ENCODE data around the gene EMD.
"Not testable (repeated sequence)": the region's sequence is repeated elsewhere in the genome, so short reads cannot be mapped to it uniquely, and the experiment has no call there.

The EMD gene

DNA sequence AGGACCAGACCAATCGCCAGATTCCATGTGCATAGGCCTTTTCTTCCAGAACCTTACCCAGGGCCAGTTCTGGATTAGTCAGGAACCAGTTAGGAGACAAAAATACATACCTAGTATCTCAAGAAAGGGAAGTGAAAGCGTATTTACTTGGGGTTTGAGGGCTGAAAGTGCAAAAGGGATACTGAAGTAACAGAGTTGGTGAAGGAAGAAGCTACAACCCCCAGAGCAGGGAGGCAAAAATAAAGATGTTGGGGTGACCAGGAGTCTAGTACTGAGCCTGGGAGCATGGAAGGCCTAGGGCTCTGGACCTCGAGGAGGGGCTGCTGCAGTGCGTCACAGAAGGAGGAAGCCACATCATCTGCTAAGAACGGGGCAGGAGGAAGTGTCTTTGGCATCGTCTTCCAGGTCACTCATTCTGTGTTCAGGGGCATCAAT is 45.2 kb upstream of the EMD start:
- Histone ChIP-seq H3K9me2 (replicated peaks; ENCODE audit: low read depth, low read length) (no peaks in the 10 kb centered on the region), H4K20me1 (ENCODE audit: insufficient read depth, low read length, poor library complexity, severe bottlenecking) (no peaks in the 10 kb centered on the region), H3K9ac (ENCODE audit: low read depth, low read length, poor library complexity, severe bottlenecking) (no peak overlapping the region), H2AFZ (ENCODE audit: low read length) (no peak overlapping the region), H3K4me1 (ENCODE audit: insufficient read depth, low read length, poor library complexity, severe bottlenecking) (no peaks in the 10 kb centered on the region), H3K79me2 (ENCODE audit: insufficient read depth, low read length) (no peaks in the 10 kb centered on the region), H3F3A (ENCODE audit: low read depth) (no peaks in the 10 kb centered on the region), H3K36me3 (ENCODE audit: insufficient read depth, low read length) (no peaks in the 10 kb centered on the region), H3K4me2 (ENCODE audit: low read depth, low read length, poor library complexity, severe bottlenecking) (no peak overlapping the region), H3K9me3 (ENCODE audit: insufficient read depth, low read depth, low read length) (no peaks in the 10 kb centered on the region), H3K4me3 (ENCODE audit: low read length, poor library complexity, severe bottlenecking) (no peak overlapping the region), H3K27me3 (ENCODE audit: insufficient read depth, low read length, poor library complexity, severe bottlenecking) (no peaks in the 10 kb centered on the region)
- TF ChIP-seq EZH2phosphoT487 (IDR thresholded peaks at IDR 0.05; ENCODE audit: borderline replicate concordance), result no peak
- TF ChIP-seq, protein P1, sequence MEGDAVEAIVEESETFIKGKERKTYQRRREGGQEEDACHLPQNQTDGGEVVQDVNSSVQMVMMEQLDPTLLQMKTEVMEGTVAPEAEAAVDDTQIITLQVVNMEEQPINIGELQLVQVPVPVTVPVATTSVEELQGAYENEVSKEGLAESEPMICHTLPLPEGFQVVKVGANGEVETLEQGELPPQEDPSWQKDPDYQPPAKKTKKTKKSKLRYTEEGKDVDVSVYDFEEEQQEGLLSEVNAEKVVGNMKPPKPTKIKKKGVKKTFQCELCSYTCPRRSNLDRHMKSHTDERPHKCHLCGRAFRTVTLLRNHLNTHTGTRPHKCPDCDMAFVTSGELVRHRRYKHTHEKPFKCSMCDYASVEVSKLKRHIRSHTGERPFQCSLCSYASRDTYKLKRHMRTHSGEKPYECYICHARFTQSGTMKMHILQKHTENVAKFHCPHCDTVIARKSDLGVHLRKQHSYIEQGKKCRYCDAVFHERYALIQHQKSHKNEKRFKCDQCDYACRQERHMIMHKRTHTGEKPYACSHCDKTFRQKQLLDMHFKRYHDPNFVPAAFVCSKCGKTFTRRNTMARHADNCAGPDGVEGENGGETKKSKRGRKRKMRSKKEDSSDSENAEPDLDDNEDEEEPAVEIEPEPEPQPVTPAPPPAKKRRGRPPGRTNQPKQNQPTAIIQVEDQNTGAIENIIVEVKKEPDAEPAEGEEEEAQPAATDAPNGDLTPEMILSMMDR (conservative IDR thresholded peaks at IDR 0.05; ENCODE audit: low read length), result no peak

- Histone ChIP-seq H3K9me3 (ENCODE audit: insufficient read depth, low read depth, low read length) (no peaks in the 10 kb centered on the region), H2AFZ (ENCODE audit: low read length) (no peak overlapping the region), H3K9ac (ENCODE audit: low read depth, low read length, poor library complexity, severe bottlenecking) (no peak overlapping the region), H3K4me3 (ENCODE audit: low read length, poor library complexity, severe bottlenecking) (no peak overlapping the region), H3F3A (ENCODE audit: low read depth) (no peaks in the 10 kb centered on the region), H4K20me1 (ENCODE audit: insufficient read depth, low read length, poor library complexity, severe bottlenecking) (no peaks in the 10 kb centered on the region), H3K27me3 (ENCODE audit: insufficient read depth, low read length, poor library complexity, severe bottlenecking) (no peaks in the 10 kb centered on the region), H3K4me1 (ENCODE audit: insufficient read depth, low read length, poor library complexity, severe bottlenecking) (no peaks in the 10 kb centered on the region), H3K9me2 (replicated peaks; ENCODE audit: low read depth, low read length) (no peaks in the 10 kb centered on the region), H3K4me2 (ENCODE audit: low read depth, low read length, poor library complexity, severe bottlenecking) (no peak overlapping the region), H3K79me2 (ENCODE audit: insufficient read depth, low read length) (no peaks in the 10 kb centered on the region), H3K36me3 (ENCODE audit: insufficient read depth, low read length) (no peaks in the 10 kb centered on the region)
- TF ChIP-seq, protein P1 (conservative IDR thresholded peaks at IDR 0.05; ENCODE audit: low read length), result no peak
- TF ChIP-seq EZH2phosphoT487 (IDR thresholded peaks at IDR 0.05; ENCODE audit: borderline replicate concordance), result no peak
Measured at GRCh38 chrX:154334496-154334895, 44.6 kb upstream of the EMD start.

- not testable (repeated sequence) for H3K4me3 ChIP-seq (ENCODE audit: low read length, poor library complexity, severe bottlenecking); H3K9me2 ChIP-seq (replicated peaks; ENCODE audit: low read depth, low read length); H3K79me2 ChIP-seq (ENCODE audit: insufficient read depth, low read length); H3K27me3 ChIP-seq (ENCODE audit: insufficient read depth, low read length, poor library complexity, severe bottlenecking); H3K9ac ChIP-seq (ENCODE audit: low read depth, low read length, poor library complexity, severe bottlenecking); H3K4me1 ChIP-seq (ENCODE audit: insufficient read depth, low read length, poor library complexity, severe bottlenecking); H3K9me3 ChIP-seq (ENCODE audit: insufficient read depth, low read depth, low read length); H3K36me3 ChIP-seq (ENCODE audit: insufficient read depth, low read length); H4K20me1 ChIP-seq (ENCODE audit: insufficient read depth, low read length, poor library complexity, severe bottlenecking); H2AFZ ChIP-seq (ENCODE audit: low read length); H3K4me2 ChIP-seq (ENCODE audit: low read depth, low read length, poor library complexity, severe bottlenecking); H3F3A ChIP-seq (ENCODE audit: low read depth)
Measured at GRCh38 chrX:154341399-154342298, 37.4 kb upstream of the EMD start.

DNA sequence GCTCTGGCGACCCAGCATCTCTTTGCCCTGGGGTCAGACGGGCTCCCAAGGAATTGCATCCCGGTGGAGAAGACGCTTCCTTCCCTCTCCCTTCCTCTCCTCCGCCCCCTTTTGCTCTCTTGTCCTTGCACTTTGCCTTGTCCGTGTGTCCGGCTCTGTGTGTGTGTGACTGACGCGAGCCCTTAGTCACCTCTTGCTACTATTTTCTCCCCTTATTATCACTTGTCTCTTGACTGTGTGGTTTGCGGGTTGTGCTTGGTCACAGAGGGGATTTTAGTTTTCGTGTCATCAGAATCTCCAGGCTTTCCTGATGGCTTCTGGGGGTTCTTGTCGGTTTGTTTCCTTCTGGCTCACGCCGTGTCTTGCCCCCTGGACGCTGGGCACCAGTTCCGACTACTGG is 36.0 kb upstream of the EMD start:
- not testable (repeated sequence) for H4K20me1 ChIP-seq (ENCODE audit: insufficient read depth, low read length, poor library complexity, severe bottlenecking); H2AFZ ChIP-seq (ENCODE audit: low read length); H3K4me2 ChIP-seq (ENCODE audit: low read depth, low read length, poor library complexity, severe bottlenecking); H3K79me2 ChIP-seq (ENCODE audit: insufficient read depth, low read length); H3F3A ChIP-seq (ENCODE audit: low read depth); H3K36me3 ChIP-seq (ENCODE audit: insufficient read depth, low read length); H3K9me2 ChIP-seq (replicated peaks; ENCODE audit: low read depth, low read length); H3K9me3 ChIP-seq (ENCODE audit: insufficient read depth, low read depth, low read length); H3K27me3 ChIP-seq (ENCODE audit: insufficient read depth, low read length, poor library complexity, severe bottlenecking); H3K4me1 ChIP-seq (ENCODE audit: insufficient read depth, low read length, poor library complexity, severe bottlenecking); H3K9ac ChIP-seq (ENCODE audit: low read depth, low read length, poor library complexity, severe bottlenecking); H3K4me3 ChIP-seq (ENCODE audit: low read length, poor library complexity, severe bottlenecking)

DNA sequence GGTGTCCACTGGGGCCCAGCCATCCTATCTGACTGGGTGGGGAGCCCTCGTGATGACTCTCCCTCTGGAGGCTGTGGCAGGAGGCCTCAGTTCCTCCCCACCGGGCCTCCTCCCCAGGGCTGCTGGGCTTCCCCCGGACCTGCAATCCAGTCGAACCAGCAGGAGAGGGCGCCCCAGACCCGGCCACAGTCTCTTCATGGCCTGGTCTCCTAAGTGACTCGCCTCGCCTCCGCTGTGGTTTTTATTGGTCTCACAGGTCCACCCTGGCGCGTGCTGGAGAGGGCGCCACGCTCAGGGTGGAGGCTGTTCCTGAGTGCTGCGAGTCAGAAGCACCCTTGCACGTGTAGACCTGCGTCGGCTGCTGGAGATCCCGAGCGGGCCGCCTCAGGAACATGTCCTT is 35.5 kb upstream of the EMD start:
- not testable (repeated sequence) for H3K4me1 ChIP-seq (ENCODE audit: insufficient read depth, low read length, poor library complexity, severe bottlenecking); H3K4me3 ChIP-seq (ENCODE audit: low read length, poor library complexity, severe bottlenecking)

More for the DNA sequence above, 35.5 kb upstream of the EMD start:
- not testable (repeated sequence) for H3K9me2 ChIP-seq (replicated peaks; ENCODE audit: low read depth, low read length); H3K9me3 ChIP-seq (ENCODE audit: insufficient read depth, low read depth, low read length); H3K36me3 ChIP-seq (ENCODE audit: insufficient read depth, low read length); H3F3A ChIP-seq (ENCODE audit: low read depth); H3K9ac ChIP-seq (ENCODE audit: low read depth, low read length, poor library complexity, severe bottlenecking); H3K4me2 ChIP-seq (ENCODE audit: low read depth, low read length, poor library complexity, severe bottlenecking); H4K20me1 ChIP-seq (ENCODE audit: insufficient read depth, low read length, poor library complexity, severe bottlenecking); H3K27me3 ChIP-seq (ENCODE audit: insufficient read depth, low read length, poor library complexity, severe bottlenecking); H2AFZ ChIP-seq (ENCODE audit: low read length); H3K79me2 ChIP-seq (ENCODE audit: insufficient read depth, low read length)
